GM12873 (cell line): Measurements from ENCODE around the gene IL6.

Experiments used
- TF ChIP-seq, protein P1 (sequence below): IDR thresholded peaks from 2 replicates; pipeline ENCODE4 v1.5.1; 2012; ENCODE audit warnings: low read depth, mild to moderate bottlenecking, moderate library complexity, low read length, control low read depth; ENCODE audit not compliant: insufficient read depth; ENCODE audit errors: missing control alignments

IL6 gene

DNA sequence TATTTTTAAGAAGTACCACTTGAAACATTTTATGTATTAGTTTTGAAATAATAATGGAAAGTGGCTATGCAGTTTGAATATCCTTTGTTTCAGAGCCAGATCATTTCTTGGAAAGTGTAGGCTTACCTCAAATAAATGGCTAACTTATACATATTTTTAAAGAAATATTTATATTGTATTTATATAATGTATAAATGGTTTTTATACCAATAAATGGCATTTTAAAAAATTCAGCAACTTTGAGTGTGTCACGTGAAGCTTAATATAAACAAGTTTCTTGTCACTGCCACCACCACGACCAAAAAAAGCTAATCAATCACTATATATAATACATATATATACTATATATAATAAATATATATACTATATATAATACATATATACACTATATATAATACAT, 4.8 kb downstream of the IL6 start:
- TF ChIP-seq, protein P1, sequence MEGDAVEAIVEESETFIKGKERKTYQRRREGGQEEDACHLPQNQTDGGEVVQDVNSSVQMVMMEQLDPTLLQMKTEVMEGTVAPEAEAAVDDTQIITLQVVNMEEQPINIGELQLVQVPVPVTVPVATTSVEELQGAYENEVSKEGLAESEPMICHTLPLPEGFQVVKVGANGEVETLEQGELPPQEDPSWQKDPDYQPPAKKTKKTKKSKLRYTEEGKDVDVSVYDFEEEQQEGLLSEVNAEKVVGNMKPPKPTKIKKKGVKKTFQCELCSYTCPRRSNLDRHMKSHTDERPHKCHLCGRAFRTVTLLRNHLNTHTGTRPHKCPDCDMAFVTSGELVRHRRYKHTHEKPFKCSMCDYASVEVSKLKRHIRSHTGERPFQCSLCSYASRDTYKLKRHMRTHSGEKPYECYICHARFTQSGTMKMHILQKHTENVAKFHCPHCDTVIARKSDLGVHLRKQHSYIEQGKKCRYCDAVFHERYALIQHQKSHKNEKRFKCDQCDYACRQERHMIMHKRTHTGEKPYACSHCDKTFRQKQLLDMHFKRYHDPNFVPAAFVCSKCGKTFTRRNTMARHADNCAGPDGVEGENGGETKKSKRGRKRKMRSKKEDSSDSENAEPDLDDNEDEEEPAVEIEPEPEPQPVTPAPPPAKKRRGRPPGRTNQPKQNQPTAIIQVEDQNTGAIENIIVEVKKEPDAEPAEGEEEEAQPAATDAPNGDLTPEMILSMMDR: no peak

DNA sequence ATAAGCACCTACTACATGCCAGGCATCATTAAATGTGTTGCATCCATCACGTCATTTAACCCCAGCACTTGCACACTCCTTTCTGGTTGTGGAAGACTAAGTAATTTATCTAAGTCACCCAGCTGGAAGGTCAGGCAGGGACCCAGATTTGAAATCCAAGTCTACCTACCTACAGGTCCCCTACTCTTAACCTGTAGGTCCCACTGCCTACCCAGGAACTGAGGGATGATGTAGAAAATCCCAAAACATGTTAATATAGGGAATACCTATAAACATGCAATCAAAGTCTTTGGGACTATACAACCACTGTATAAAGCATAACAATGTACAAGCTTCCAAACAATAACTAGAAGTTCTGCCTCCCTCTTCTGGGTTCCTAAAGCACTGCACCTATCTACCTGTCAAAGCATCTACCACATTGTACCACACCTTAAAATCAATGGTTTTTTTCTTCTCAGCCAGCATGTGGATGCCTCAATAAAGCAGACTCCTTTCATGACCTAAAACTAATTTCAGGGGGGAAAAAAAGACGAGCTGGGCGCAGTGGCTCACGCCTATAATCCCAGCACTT, 5.6 kb downstream of the IL6 start:
- TF ChIP-seq, protein P1: peak; percentile 37

DNA sequence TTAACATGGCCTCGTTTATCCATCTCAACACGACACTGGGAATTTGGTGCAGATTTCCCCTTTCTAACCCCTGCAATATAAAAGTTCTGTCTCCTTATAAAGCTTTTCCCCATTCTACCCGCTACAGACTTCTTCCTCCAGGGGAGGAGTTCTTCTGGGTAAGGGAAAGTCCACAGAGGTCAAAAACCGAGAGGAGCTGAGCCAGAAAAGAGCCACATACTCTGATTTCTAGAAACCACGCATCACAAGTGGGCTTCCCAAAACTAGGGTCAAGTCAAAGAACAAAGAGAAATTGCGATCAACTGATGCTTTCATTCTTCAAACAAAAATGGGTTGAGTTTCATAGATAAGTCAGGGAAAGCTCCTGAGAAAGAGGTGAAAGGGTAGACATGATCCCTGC, 6.8 kb downstream of the IL6 start:
- TF ChIP-seq, protein P1: no peak

DNA sequence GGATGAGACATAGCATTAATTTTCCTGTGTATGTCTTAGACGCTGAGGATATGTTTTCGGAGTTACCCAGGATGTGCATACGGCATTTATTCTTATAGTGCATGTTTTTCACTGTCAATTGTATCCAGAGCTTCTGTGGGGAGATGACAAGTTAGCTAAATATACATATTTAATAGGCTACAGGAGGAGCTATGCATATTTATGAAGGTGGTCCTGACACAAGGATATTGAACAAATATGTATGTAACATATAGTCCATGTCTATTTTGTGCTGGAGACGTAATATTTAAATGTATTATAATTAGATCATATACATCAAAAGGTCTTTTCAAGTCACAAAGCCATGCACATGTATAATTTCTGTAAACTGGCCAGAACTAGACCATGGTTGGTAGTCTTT, 16.0 kb downstream of the IL6 start:
- TF ChIP-seq, protein P1: no peak

DNA sequence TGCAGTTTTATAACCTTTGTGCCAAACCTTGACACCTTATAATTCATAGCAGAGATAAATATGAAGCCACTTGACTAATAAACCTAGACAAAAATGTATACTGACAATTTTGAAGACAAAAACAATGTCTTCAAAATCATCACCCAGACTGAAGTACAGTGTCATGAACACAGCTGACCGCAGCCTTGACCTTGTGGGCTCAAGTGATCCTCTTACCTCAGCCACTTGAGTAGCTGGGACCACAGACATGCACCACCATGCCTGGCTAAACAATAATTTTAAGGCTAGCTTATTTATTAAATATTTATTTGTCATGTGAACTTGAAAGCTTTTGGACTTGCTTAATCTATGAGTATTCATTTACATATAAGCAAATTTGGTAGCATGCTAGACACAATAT, 24.3 kb downstream of the IL6 start:
- TF ChIP-seq, protein P1: no peak

DNA sequence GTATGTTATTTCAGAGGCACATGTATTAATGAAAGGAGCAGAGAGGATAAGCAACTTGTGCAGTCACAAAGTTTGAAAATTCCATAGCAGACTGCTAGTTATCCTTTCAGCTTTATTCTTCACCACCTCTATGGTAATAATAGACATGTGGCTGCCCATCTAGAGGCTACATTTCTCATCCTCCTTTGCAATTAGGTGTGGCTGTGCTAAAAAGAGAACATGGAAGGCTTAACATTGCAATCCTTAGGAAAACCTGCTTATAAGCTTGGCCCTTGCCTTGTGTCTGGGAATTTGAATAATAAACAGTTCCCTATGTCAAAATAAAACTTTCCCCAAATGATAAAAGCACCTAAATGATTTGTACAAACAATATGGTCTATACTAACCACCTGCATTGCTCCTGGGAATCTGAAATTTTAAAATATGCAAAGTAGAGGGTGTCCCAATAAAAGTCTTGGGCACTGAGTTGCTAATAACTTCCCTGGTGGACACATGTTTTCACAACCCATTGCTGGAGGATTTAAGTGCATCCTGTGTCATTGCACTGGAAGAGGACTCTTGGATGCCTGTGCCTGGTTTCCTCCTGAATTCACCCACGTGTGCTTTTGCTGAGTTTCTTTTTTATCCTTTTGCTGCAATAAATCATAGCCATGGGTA, 30.5 kb downstream of the IL6 start:
- TF ChIP-seq, protein P1: no peak

DNA sequence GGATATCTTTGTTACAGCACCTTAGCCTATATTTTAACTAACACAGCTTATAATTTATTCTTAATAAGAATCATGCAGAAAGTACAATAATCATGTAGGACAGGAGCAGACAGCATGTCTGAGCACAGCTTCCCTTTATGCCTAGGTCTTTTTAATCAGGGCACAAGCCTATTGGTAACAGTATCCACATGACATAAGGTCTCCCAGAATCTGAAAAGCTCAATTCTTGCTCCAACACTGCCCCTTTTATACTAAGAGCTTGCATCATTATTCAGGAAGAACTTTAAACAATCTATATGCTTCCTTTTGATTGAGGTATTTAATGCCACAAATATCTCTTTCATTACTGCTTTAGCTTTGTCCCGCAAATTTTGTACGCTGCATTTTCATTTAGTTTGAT, 31.6 kb downstream of the IL6 start:
- TF ChIP-seq, protein P1: no peak
